HG03066 (cell line): Measurements from ENCODE around the gene BORCS6.
"Not testable (repeated sequence)": the region's sequence is repeated elsewhere in the genome, so short reads cannot be mapped to it uniquely, and the experiment has no call there.

ENCODE experiments used
- ATAC-seq: cut with Tn5 transposase; IDR thresholded peaks from one replicate; pipeline ENCODE4 v1.9.1; 2021; ENCODE audit warnings: low read depth; ENCODE audit not compliant: unreplicated experiment

The BORCS6 gene

GRCh38 chr17:8189711-8190477, at the start of gene BORCS6:
TSS of gene BORCS6 (minus strand) at chr17:8190180. CDS start at chr17:8190140, 40 bp downstream.
- ATAC-seq, result peak; percentile 45

- ATAC-seq, result no peak
These were observed 47.9 kb upstream of the BORCS6 start for GRCh38 chr17:8237886-8238285.

GRCh38 chr17:8237175-8237574, 47.2 kb upstream of the BORCS6 start:
- ATAC-seq, result no peak

GRCh38 chr17:8235676-8236075, 45.7 kb upstream of the BORCS6 start:
- ATAC-seq, result no peak

- ATAC-seq, result no peak
These were observed 44.6 kb upstream of the BORCS6 start for GRCh38 chr17:8234361-8235270.

GRCh38 chr17:8231701-8232100, 41.7 kb upstream of the BORCS6 start:
- no peak for ATAC-seq

- ATAC-seq, result no peak
These were observed 37.2 kb upstream of the BORCS6 start for GRCh38 chr17:8227238-8227581.

- no peak for ATAC-seq
These were observed 36.7 kb upstream of the BORCS6 start for GRCh38 chr17:8226536-8227237.

GRCh38 chr17:8225813-8226535, 36.0 kb upstream of the BORCS6 start:
- ATAC-seq, result no peak

- no peak for ATAC-seq
These were observed 35.2 kb upstream of the BORCS6 start for GRCh38 chr17:8224891-8225812.

- no peak for ATAC-seq
These were observed 33.6 kb upstream of the BORCS6 start for GRCh38 chr17:8223356-8224126.

GRCh38 chr17:8222630-8223355, 32.8 kb upstream of the BORCS6 start:
- ATAC-seq, result peak; percentile 22

- ATAC-seq, result peak; percentile 14
These were observed 32.3 kb upstream of the BORCS6 start for GRCh38 chr17:8222380-8222629.

GRCh38 chr17:8221663-8222379, 31.8 kb upstream of the BORCS6 start:
- ATAC-seq, result peak; percentile 33

- ATAC-seq, result no peak
These were observed 31.0 kb upstream of the BORCS6 start for GRCh38 chr17:8220783-8221662.

GRCh38 chr17:8214000-8214399, 24.0 kb upstream of the BORCS6 start:
- not testable (repeated sequence) for ATAC-seq
